Eye (tissue), 1 donor: ENCODE measurements around the gene RBM17.
"Not testable (repeated sequence)": the region's sequence is repeated elsewhere in the genome, so short reads cannot be mapped to it uniquely, and the experiment has no call there.

Experiments used
- DNase-seq: peaks from one replicate; pipeline ENCODE4 v3.0.0-alpha.2; 2015

RBM17 gene

DNA sequence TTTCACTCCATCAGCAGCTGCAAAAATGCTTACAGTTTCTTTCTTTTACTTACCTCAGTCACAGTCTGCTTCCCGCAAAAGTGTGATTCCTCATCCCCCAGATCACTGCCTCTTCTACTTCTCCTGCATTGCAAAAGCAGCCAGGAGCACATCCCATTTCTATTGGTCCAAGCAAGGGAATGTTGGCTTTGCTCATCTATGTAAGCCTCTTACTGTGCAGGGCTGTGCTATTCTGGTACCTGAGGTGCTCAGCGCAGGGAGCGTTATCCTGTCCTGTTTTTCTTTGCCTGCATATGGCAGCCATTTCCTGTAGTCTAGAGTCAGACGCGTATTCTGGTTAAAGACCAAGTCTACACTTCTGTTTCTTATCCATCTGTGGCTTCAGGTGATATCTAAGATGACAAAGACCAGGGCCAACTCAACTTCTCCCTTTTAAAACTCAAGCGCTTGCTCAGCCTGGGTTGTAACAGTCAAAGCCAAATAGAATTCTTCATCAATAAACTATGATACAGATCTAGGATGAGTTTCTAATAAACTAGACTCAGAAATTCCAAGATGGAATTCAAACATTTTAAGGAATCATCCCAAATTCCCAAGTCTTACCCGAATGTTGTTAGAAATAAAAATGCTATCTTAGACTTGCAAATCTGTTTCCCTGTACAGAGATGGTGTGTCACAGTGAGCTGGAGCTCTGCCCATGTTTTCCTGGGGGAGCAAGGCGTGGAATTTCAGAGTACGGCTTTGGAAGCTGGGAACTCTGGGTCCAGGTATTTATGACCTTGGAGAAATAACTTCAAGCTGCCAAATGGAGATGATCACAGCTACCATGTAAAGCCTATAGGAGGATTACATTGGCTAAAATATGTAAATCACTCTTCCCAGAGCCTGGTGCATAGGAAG lies 6.1 kb upstream of the RBM17 start:
- no peak for DNase-seq

- DNase-seq = no peak
Measured at GRCh38 chr10:6083523-6084475, 5.0 kb upstream of the RBM17 start.

GRCh38 chr10:6086375-6087233 lies 2.2 kb upstream of the RBM17 start:
- DNase-seq = peak; percentile 95

DNA sequence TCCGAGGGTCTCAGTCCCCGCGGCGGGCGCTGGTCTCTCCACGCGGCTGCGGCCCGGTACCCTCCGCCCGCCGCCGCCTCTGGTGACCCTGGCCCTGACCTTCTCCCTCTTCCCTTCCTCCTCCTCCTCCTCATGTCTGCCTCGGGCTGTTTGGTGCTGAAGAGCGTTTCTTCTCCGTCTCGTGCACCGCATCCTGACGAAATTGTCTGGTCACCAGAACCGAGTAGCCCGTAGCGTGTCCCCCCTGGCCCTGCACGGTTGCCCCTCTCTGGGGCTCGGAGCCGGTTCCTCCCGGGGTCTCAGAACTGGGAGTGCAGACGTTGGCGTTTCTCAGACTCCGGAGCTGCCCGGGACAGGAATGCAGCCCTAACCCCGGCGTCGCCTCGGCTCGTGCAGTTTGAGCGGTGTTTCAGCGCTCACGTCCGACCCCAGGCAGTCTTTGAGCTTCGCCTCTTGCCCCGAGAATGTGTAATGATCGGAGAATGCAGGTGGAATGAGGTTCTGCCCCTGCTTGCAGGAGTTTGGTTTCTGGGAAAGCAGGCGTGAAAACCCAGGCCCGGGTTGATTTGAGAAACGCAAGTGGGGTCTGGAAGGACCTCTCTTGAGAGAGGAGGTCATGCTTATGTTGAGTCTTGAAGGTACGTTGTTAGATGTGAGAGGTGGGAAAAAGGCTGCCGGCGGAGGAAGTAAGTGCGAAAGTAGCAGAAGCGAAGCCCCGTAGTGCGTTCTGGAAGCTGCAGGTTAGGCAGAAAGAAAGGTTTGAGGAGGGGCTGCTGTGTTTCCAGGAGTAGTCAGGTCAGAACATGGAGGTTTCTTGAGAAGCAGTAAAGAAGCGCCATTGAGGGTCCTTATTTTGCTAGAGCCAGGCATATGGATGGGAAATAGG lies 743 bp downstream of the RBM17 start:
- peak; percentile 71 for DNase-seq

- DNase-seq = no peak
Measured at GRCh38 chr10:6091630-6092029, 2.8 kb downstream of the RBM17 start.

DNA sequence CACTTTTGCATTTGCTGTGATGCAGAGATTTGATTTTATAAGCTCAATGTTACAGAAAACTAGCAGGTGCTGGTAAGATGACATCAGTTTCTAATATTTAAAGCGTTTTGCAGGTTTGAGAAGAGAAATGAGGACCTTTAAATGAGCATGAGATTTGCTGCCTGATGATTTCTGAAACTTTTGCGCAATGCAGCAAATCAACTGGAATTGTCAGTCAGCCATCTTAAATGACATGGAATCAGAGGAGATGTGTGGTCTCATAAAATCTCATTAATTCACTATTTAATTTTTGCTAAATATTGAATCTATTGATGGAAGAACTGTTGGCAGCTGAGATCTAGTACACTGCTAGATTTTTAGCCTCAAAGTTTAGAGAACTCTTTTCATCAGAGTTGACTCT lies 3.9 kb downstream of the RBM17 start:
- DNase-seq = no peak

DNA sequence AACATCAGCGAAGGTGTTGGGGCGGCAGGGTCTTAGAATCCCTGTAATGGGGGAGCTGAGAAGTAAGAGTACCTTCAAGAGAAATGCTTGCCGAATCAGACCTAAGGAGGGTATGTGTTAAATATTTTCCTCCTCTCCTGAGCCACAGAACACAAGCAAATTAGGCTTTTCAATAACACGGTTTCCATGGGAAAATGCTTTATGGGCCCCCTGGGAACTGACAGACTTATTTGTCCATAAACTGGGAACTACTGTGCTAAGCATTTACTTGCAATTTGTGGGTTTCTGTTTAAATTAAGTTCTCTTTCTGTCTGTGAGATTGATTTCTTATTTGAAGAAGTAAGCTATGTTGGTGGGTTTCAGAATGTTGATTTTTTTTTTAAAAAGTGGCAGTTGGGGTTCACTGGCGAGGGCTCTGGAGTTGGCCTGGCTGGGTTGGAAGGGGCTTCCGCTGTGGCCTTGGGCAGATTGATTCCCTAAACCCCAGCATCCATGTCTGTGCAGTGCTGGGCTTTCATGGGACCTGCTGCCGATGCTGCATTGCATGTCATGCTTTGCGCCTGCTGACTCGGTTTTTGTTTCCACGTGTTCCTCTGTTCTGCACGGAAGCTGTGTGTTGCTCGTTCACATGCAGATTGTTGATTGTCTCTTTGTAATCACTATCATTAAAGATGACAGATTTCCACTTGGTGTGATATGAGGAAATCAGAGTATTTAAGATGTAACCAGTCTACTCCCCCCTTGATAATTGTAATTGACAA lies 7.2 kb downstream of the RBM17 start:
- no peak for DNase-seq

DNA sequence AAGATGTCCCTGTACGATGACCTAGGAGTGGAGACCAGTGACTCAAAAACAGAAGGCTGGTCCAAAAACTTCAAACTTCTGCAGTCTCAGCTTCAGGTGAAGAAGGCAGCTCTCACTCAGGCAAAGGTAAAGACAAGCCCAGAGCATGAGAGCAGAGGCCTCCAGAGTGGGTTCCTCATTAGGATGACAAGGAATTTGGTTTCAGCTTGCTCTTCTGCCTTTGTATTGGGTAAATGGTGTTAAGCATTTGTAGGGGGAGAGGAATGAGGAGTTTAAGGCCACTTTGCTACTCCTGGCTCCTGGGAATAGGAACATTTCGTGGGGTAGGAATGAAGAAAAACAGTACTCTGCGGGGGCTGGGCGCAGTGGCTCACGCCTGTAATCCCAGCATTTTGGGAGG lies 8.2 kb downstream of the RBM17 start:
- no peak for DNase-seq

GRCh38 chr10:6098156-6098555 lies 9.3 kb downstream of the RBM17 start:
- no peak for DNase-seq

DNA sequence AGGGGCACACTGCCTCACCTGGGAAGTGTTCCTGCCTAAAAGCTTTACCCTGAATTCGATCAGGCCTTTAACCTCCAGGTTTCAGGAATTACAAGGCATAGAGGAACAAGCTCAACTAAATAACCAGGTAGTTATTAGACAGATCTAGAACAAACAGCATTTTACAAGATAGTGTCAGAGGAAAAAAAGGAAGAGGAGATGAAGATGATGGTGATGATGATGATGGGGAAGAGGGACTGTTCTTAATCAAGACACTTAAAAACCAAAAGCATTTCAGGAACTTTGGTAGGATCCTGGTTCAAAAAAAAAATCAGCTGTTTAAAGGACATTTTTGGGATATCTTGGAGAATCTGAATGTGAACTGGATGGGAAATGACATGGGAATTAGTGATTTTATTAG lies 11.5 kb downstream of the RBM17 start:
- no peak for DNase-seq

GRCh38 chr10:6101181-6101580 lies 12.3 kb downstream of the RBM17 start:
- no peak for DNase-seq

- DNase-seq = no peak
Measured at GRCh38 chr10:6102128-6102527, 13.3 kb downstream of the RBM17 start.

DNA sequence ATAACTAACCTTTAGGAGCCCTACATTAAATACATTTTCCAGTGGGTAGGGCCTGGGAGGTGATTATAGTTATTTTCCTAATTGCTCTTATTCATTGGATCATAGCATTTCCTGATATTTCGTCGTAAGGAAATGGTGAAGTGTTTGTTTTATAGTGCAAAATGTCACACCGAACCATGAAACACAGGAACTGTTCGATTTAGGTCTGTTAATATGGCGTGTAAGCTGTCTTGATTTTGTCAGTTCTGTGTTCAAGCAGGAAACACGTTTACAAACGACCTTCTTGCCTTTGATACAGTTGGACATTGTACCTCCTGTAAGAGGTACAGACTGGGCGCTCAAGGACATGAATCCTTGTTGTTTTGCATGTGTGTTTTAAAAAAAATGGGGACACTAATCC lies 14.8 kb downstream of the RBM17 start:
- DNase-seq = no peak

DNA sequence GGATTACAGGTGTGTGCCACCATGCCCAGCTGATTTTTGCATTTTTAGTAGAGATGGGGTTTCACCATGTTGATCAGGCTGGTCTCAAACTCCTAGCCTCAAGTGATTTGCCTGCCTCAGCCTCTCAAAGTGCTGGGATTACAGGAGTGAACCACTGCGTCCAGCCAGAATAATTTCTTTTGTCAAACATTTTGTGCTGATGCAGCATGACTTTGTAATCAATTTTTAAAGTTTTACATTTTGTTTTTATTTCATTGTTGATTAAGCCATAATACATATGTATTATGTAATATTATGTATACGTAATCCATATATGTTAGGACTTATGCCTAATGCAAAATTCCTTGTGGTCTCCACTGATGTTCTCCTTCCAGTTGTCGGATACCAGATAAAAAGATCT lies 18.8 kb downstream of the RBM17 start:
- not testable (repeated sequence) for DNase-seq

DNA sequence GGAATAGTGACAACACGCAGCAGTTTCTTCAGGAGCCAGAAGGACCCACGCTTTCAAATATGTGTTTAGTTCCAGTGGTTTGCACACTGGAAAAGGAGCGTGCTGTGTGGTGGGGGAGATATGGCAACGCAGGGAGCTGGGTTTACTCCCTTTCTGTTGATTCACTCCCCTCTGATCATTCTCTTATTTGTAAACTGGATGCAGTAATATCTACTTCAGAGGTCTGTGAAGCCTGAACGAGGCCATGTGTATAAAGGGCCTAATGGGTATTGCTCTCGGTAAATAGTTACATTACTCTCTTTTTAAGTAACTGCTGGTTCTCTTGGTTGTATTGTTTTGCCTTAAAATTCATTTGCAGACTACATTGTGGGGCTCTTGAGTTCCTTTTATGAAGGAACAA lies 19.2 kb downstream of the RBM17 start:
- DNase-seq = no peak

GRCh38 chr10:6108631-6109443 lies 20.0 kb downstream of the RBM17 start:
- DNase-seq = peak; percentile 76

DNA sequence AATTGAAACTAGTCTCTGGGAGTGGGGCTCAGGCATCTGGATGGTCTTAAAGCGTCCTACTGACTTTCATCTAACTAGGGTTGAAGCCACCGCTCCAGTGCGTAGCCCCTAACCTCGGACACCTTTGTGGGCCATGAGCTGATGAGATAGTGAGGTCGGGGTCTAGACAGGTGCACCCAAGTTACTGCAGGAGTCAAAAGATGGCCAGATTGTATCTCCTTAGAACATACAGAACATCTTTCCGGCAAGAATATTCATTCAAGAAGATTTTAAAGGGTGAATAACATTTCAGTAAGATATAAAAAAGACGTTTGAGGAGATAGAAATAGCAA lies 20.6 kb downstream of the RBM17 start:
- DNase-seq = no peak

DNA sequence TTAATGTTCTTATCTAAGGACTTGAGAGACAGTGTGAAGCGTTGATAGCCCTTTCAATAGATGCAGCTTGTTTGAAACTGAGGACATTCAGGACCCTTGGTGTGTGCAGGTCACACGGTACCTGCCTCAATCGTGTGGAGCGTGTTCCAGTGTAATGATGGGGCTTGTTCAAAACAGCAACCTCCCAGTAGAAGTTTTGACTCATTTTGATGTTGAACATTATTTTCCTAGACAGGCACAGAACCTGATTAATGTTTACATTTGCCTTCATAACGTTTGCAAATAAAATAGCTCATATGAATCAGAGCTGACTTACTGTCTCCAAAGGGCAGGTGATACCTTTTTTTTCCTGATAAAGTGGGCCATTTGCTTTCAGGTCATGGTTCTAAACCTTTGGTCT lies 21.3 kb downstream of the RBM17 start:
- no peak for DNase-seq

GRCh38 chr10:6112893-6113292 lies 24.1 kb downstream of the RBM17 start:
- DNase-seq = no peak

- no peak for DNase-seq
Measured at GRCh38 chr10:6114299-6114698, 25.5 kb downstream of the RBM17 start.
